Fibroblast of lung (primary cell): ENCODE measurements around the gene IL5RA. TPM values are rescaled to one million over a fixed set of nuclear protein-coding genes. Genes with fewer than 3 reads are reported as not detected.

Source experiments
- DNase-seq, 2 donors: peaks; one replicate each; pipeline versions ENCODE4 v3.0.0 to v3.0.0-alpha.2; 2010; ENCODE audit warnings: low read depth in 2 of 2
- H2AFZ ChIP-seq: 2 replicates; pipeline ENCODE4 v1.5.1; 2012; ENCODE audit warnings: low read length, control low read depth, inconsistent platforms
- H3K27ac ChIP-seq: 2 replicates; pipeline ENCODE4 v1.5.1; 2011; ENCODE audit warnings: low read length, control low read depth; ENCODE audit not compliant: insufficient read depth
- H3K27me3 ChIP-seq: 2 replicates; pipeline ENCODE4 v1.5.1; 2011; ENCODE audit warnings: mild to moderate bottlenecking, low read length; ENCODE audit not compliant: control insufficient read depth, insufficient read depth
- H3K36me3 ChIP-seq: 2 replicates; pipeline ENCODE4 v1.5.1; 2011; ENCODE audit warnings: low read length; ENCODE audit not compliant: control insufficient read depth, insufficient read depth
- H3K4me1 ChIP-seq: 2 replicates; pipeline ENCODE4 v1.5.1; 2011; ENCODE audit warnings: low read length; ENCODE audit not compliant: control insufficient read depth, insufficient read depth; ENCODE audit errors: extremely low read depth
- H3K4me2 ChIP-seq: 2 replicates; pipeline ENCODE4 v1.5.1; 2011; ENCODE audit warnings: low read length, control low read depth; ENCODE audit not compliant: insufficient read depth; ENCODE audit errors: extremely low read depth
- H3K4me3 ChIP-seq, 4 experiments: fragments of 200-600 bp in 1 of 4; sonication (generic) in 1 of 4; replicated peaks in 1 of 4; 2 replicates each; pipeline ENCODE4 v1.5.1; 2011 to 2016; ENCODE audit warnings: low read length in 4 of 4, low read depth in 3 of 4, mild to moderate bottlenecking in 3 of 4, control low read depth in 2 of 4, inconsistent platforms in 1 of 4, mixed read lengths in 1 of 4; ENCODE audit not compliant: insufficient read depth in 1 of 4; ENCODE audit errors: control extremely low read depth in 1 of 4
- H3K79me2 ChIP-seq: 2 replicates; pipeline ENCODE4 v1.5.1; 2012; ENCODE audit warnings: mild to moderate bottlenecking, low read length, inconsistent platforms; ENCODE audit not compliant: control insufficient read depth, insufficient read depth
- H3K9ac ChIP-seq: 2 replicates; pipeline ENCODE4 v1.5.1; 2011; ENCODE audit warnings: mild to moderate bottlenecking, low read length, control low read depth; ENCODE audit not compliant: insufficient read depth
- H3K9me3 ChIP-seq: 2 replicates; pipeline ENCODE4 v1.5.1; 2012; ENCODE audit warnings: low read depth, low read length; ENCODE audit not compliant: control insufficient read depth, insufficient read depth
- H4K20me1 ChIP-seq: 2 replicates; pipeline ENCODE4 v1.5.1; 2011; ENCODE audit warnings: low read length; ENCODE audit not compliant: control insufficient read depth, insufficient read depth; ENCODE audit errors: extremely low read depth
- CTCF ChIP-seq, 2 donors: IDR thresholded peaks in 1 of 2; conservative IDR thresholded peaks in 1 of 2; 1 replicate in 1 of 2; 2 replicates in 1 of 2; pipeline ENCODE4 v1.5.1; 2011 to 2012; ENCODE audit warnings: low read length in 2 of 2, control low read depth in 1 of 2, inconsistent platforms in 1 of 2, low read depth in 1 of 2, mild to moderate bottlenecking in 1 of 2
- EZH2 ChIP-seq: IDR thresholded peaks from 2 replicates; pipeline ENCODE4 v1.5.1; 2012; ENCODE audit warnings: low read length, control low read depth, mild to moderate bottlenecking; ENCODE audit errors: missing control alignments
- polyA plus RNA-seq, 2 donors: library from polyadenylated mRNA; depleted of rRNA in 1 of 2; stranded (reverse) in 1 of 2; unstranded in 1 of 2; fragments of >200 nt; gene quantifications; 2 replicates each; pipeline ENCODE4 v1.2.1, GENCODE V29; 2011 to 2012; ENCODE audit warnings: missing spikeins in 1 of 2
- total RNA-seq: library from RNA; depleted of rRNA; stranded (reverse); fragments of >200 nt; gene quantifications from 2 replicates; pipeline ENCODE4 v1.2.1, GENCODE V29; 2014

IL5RA gene
- total and polyA plus RNA-seq, 2 donors (not counting 1 experiment from before 2014, with no cell fraction given) = not detected

DNA sequence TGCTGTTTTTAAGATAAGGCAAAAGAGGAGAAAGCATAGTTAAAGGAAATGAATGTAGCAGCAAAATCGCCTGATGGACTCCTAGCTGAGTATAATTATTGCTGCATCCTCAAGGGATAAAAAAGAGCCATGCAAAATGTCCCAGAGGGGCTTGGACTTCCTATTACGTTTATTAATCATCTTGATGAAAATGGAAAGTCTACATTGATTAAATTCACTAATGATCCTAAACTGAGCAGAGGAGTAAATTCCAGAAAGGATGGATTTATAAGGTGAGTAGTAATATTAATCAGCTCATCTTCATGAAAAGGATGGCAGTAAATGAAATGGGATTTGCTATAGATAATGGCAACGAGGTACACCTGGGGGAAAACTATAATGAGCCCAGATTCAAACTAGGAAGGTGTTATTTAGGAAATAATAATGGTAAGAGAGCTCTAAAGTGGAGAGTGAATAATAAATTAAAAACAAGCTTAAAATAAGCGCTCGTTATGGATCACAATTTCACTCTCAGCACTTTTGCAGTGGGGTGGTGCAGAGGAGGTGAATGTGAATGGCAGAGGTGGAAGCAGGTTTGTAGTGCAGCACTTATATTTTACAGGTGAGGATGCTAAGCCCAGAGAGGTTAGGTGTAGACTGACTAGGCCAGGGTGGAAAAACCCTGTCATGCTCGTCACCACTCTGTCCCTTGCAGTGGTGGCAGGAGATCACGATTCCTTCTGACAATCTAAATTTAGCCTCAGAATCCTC is 22.3 kb downstream of the IL5RA start:
- no peak overlapping the region for H3K9ac ChIP-seq
- H3K9me3 ChIP-seq = no peaks in the 10 kb centered on the region
- H3K36me3 ChIP-seq = no peaks in the 10 kb centered on the region
- TF ChIP-seq CTCF (conservative IDR thresholded peaks at IDR 0.05 in 1 of 2, IDR thresholded peaks at IDR 0.05 in 1 of 2; ENCODE audit: low read depth in 1 of 2, low read length in 2 of 2) (no peak), EZH2 (no peak)
- no peaks in the 10 kb centered on the region for H3K79me2 ChIP-seq
- no peaks in the 10 kb centered on the region for H4K20me1 ChIP-seq
- H2AFZ ChIP-seq = no peak overlapping the region
- H3K27ac ChIP-seq = no peak overlapping the region
- DNase-seq = no peak
- no peaks in the 10 kb centered on the region for H3K27me3 ChIP-seq
- H3K4me2 ChIP-seq = no peak overlapping the region
- H3K4me3 ChIP-seq = no peak overlapping the region
- H3K4me1 ChIP-seq = no peaks in the 10 kb centered on the region

DNA sequence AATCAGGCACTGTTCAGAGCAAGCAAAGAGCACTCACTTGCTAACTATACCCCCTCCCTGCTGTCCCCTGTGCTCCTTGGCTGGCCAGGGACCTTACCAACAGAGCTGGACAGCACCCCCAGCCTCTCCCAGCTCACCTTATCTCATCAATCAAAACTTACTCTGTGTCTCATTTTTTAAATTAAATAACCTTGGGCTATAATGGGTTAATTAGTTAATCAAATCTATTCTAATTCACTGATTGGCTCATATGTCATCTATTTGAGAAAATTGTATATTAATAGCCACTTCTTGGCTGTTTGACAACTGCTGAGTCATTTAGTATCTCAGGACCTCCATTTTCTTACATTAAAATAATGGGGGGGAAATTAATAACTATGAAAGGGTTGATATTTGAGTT is 22.9 kb downstream of the IL5RA start:
- Histone ChIP-seq H4K20me1 (no peaks in the 10 kb centered on the region), H3K9me3 (no peaks in the 10 kb centered on the region), H3K9ac (no peak overlapping the region), H3K4me3 (no peak overlapping the region), H2AFZ (no peak overlapping the region), H3K79me2 (no peaks in the 10 kb centered on the region), H3K4me1 (no peaks in the 10 kb centered on the region), H3K36me3 (no peaks in the 10 kb centered on the region), H3K27ac (no peak overlapping the region), H3K27me3 (no peaks in the 10 kb centered on the region), H3K4me2 (no peak overlapping the region)
- DNase-seq = no peak
- TF ChIP-seq EZH2 (no peak), CTCF (conservative IDR thresholded peaks at IDR 0.05 in 1 of 2, IDR thresholded peaks at IDR 0.05 in 1 of 2; ENCODE audit: low read depth in 1 of 2, low read length in 2 of 2) (no peak)

GRCh38 chr3:3086239-3086638 is 23.9 kb downstream of the IL5RA start:
- H3K4me3 ChIP-seq = no peak overlapping the region
- no peak for DNase-seq
- no peaks in the 10 kb centered on the region for H3K27me3 ChIP-seq
- no peaks in the 10 kb centered on the region for H3K36me3 ChIP-seq
- H3K79me2 ChIP-seq = no peaks in the 10 kb centered on the region
- H4K20me1 ChIP-seq = no peaks in the 10 kb centered on the region
- no peaks in the 10 kb centered on the region for H3K4me1 ChIP-seq
- H3K27ac ChIP-seq = no peak overlapping the region
- H2AFZ ChIP-seq = no peak overlapping the region
- H3K4me2 ChIP-seq = no peak overlapping the region
- no peak overlapping the region for H3K9ac ChIP-seq
- no peaks in the 10 kb centered on the region for H3K9me3 ChIP-seq
- no peak for TF ChIP-seq EZH2
- no peak for TF ChIP-seq CTCF (conservative IDR thresholded peaks at IDR 0.05 in 1 of 2, IDR thresholded peaks at IDR 0.05 in 1 of 2; ENCODE audit: low read depth in 1 of 2, low read length in 2 of 2)
